Measurements from ENCODE around the gene CYP26B1.

Gene CYP26B1

DNA sequence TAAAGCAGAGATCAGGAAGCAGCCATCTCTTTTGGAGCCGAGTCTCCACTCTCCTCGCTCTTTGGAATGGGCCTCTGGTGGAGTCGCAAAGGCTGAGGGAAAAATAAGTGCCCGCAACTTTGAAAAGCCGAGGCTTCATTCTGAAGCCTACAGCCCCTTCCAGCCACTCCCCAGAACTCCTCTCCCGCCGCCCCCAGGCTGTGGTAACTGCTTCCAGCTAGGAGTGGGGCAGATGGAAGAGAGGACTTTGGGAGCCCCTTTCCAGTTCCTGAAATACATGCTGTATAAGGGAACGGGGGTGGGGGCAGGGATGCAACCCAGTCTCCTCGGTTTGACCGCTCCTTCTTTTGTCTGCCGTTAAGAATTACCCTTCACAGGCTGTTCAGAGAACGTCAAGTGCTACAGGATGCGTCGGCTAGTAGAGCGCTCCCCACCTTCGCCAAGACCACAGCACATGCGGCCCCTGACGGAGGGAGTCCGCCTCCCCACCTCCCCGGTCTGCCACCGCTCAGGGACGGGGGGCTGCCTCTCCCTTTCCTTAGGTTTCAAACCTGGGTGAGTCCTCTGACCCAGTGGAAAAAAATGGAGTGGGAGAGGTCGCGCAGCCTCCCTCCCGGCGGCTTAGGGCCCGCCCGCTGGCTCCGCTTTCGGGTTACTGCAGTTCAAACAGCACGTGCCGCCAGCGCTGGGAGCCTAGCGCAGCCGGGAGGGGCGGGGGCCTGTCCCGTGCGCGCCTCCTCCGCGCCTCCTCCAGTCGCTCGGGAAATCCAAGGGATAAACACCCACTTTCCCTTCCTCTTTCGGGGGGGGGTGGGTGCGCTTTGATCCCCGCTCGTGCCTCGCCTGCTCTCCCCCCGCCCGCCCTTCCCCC lies 4.9 kb downstream of the CYP26B1 start:
- H3K4me1 Mint-ChIP-seq (ENCODE audit: low read depth in 2 of 2): peaks cover 8 to 11% of the 10 kb centered on the region in 2 donors
- no peak overlapping the region for H3K4me3 Mint-ChIP-seq
- no peaks in the 10 kb centered on the region for H3K9me3 Mint-ChIP-seq
- ATAC-seq (replicated peaks) (no peak), DNase-seq (peak in 1 of 3 experiments; percentile 0)
- no peak overlapping the region for H3K27ac Mint-ChIP-seq
- H3K27me3 Mint-ChIP-seq: peaks cover 43 to 68% of the 10 kb centered on the region in 2 donors
- no peaks in the 10 kb centered on the region for H3K36me3 Mint-ChIP-seq (ENCODE audit: insufficient read depth)

DNA sequence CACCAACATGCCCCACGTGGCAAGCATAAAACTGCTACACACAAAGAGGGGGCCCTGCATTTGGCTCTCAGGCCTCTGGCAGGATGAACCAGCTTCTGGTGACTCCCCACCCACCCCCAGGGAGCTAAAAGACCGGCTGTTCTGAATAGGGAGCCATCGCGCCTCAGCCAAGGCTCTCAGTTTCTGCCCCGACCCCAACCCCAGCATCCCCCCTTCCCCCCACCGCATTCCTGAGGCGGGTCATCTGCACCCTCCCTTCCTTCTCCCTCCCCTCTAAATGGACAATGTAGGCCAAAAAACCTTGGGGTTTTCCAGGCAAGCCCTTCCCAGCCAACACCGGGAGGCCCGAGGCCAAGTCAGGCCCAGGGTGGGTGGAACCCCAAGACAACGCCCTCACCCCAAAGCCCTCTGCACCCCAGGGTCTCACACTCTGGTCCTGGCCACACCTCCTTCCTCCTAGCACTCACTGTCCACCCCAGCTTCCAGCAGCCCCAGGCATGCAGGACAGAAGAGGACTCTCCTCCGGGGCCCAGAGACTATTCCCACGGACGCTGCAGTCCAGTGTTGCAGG lies 5.7 kb downstream of the CYP26B1 start:
- no peak for DNase-seq
- Mint-ChIP-seq H3K27ac (no peak overlapping the region), H3K36me3 (ENCODE audit: insufficient read depth) (peaks cover 3% of the 10 kb centered on the region), H3K27me3 (peaks cover 39 to 68% of the 10 kb centered on the region in 2 donors), H3K4me3 (no peak overlapping the region), H3K4me1 (ENCODE audit: low read depth in 2 of 2) (peaks cover 12 to 14% of the 10 kb centered on the region in 2 donors), H3K9me3 (no peaks in the 10 kb centered on the region)
- ATAC-seq (replicated peaks): no peak

DNA sequence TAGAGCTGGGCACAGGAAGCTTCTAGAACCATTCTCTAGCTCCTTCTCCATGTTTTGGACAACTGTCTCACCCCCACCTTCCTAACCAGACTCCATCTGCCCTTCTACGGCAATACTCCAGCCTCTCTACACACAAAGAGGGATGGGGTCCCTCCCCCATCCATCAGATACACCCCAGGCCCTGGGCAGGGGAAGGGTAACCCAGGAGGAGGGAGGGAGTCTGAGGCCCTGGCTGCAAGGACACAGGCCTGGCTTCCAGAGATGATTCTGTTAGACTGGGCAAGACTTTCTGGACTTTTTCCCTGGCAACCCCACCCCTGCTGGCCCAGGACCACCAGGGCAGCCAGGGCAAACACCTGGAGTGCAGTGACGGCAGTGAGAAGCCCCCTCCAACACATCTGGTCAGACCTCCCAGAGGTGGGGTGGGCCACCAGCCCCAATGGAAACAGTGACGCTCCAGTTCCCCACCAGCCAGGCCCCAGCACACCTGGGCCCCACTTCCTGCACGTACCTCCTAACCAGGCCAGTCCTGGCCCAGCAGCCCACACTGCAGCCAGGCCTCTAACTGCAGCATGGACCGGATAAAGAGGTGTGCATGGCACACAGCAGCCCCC lies 6.5 kb downstream of the CYP26B1 start:
- DNase-seq: no peak
- H3K27me3 Mint-ChIP-seq: peaks cover 30 to 60% of the 10 kb centered on the region in 2 donors
- peaks cover 12% of the 10 kb centered on the region in 2 donors for H3K4me1 Mint-ChIP-seq (ENCODE audit: low read depth in 2 of 2)
- H3K27ac Mint-ChIP-seq: no peak overlapping the region
- peaks cover 3% of the 10 kb centered on the region for H3K36me3 Mint-ChIP-seq (ENCODE audit: insufficient read depth)
- ATAC-seq (replicated peaks): no peak
- H3K4me3 Mint-ChIP-seq: no peak overlapping the region
- H3K9me3 Mint-ChIP-seq: no peaks in the 10 kb centered on the region

DNA sequence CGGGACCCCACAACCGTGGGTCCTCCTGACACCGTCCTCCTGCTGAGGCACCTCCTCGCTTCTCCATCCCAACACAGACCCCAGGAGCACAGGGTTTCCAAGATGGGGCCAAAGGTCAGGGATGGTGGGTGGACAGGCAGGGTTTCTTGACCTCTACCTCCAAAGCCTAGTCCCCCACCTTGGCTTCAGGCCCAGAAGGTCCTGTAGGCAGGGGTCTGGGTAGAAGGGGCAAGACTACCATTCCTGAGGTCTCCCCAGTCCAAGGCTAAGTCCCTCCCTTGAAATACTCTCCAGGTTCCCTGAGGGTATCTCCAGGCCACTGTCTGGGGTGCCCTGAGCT lies 7.1 kb downstream of the CYP26B1 start:
- ATAC-seq (replicated peaks): no peak
- H3K27ac Mint-ChIP-seq: no peak overlapping the region
- no peak for DNase-seq
- H3K27me3 Mint-ChIP-seq: peaks cover 25 to 56% of the 10 kb centered on the region in 2 donors
- no peaks in the 10 kb centered on the region for H3K9me3 Mint-ChIP-seq
- no peak overlapping the region for H3K4me3 Mint-ChIP-seq
- H3K4me1 Mint-ChIP-seq (ENCODE audit: low read depth in 2 of 2): peaks cover 8 to 12% of the 10 kb centered on the region in 2 donors
- peaks cover 3% of the 10 kb centered on the region for H3K36me3 Mint-ChIP-seq (ENCODE audit: insufficient read depth)

GRCh38 chr2:72139874-72140620 lies 7.6 kb downstream of the CYP26B1 start:
- no peak for ATAC-seq (replicated peaks)
- Mint-ChIP-seq H3K4me1 (ENCODE audit: low read depth in 2 of 2) (peaks cover 4 to 9% of the 10 kb centered on the region in 2 donors), H3K9me3 (no peaks in the 10 kb centered on the region), H3K36me3 (ENCODE audit: insufficient read depth) (peaks cover 3% of the 10 kb centered on the region), H3K4me3 (no peak overlapping the region), H3K27ac (no peak overlapping the region), H3K27me3 (peaks cover 19 to 56% of the 10 kb centered on the region in 2 donors)
- no peak for DNase-seq

- Mint-ChIP-seq H3K36me3 (ENCODE audit: insufficient read depth) (peaks cover 3% of the 10 kb centered on the region), H3K27me3 (peaks cover 19 to 60% of the 10 kb centered on the region in 2 donors), H3K9me3 (no peaks in the 10 kb centered on the region), H3K4me1 (ENCODE audit: low read depth in 2 of 2) (peaks cover 4 to 9% of the 10 kb centered on the region in 2 donors), H3K4me3 (no peak overlapping the region), H3K27ac (no peak overlapping the region)
- DNase-seq (no peak), ATAC-seq (replicated peaks) (no peak)
Measured at GRCh38 chr2:72139471-72139873, 8.2 kb downstream of the CYP26B1 start.

DNA sequence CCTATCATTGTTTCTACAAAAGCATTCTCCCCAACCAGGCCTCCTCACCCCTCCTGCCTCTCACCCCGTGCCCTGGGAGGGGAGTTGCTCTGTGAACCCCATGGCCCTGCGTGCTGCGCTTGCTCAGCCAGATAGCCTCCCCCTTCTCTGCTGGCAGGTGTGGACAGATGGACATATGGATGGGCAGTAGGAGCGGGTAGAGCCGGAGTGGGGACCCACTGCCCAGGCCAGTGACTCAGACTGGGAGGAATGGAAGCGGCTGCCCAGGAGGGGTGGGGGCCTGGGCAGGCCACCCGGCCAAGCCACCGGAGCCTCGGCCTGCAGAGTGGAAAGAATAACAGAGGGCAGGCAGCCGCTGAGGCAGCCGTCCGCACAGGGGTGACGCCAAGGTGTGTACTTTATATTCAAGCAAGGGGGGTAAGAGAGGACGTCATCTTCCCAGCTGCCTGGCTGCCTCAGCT lies 8.7 kb downstream of the CYP26B1 start:
- Mint-ChIP-seq H3K4me1 (ENCODE audit: low read depth in 2 of 2) (peaks cover 4 to 7% of the 10 kb centered on the region in 2 donors), H3K4me3 (no peak overlapping the region), H3K27ac (no peak overlapping the region), H3K36me3 (ENCODE audit: insufficient read depth) (peaks cover 3% of the 10 kb centered on the region), H3K27me3 (peaks cover 17 to 56% of the 10 kb centered on the region in 2 donors), H3K9me3 (no peaks in the 10 kb centered on the region)
- ATAC-seq (replicated peaks) (no peak), DNase-seq (no peak)

DNA sequence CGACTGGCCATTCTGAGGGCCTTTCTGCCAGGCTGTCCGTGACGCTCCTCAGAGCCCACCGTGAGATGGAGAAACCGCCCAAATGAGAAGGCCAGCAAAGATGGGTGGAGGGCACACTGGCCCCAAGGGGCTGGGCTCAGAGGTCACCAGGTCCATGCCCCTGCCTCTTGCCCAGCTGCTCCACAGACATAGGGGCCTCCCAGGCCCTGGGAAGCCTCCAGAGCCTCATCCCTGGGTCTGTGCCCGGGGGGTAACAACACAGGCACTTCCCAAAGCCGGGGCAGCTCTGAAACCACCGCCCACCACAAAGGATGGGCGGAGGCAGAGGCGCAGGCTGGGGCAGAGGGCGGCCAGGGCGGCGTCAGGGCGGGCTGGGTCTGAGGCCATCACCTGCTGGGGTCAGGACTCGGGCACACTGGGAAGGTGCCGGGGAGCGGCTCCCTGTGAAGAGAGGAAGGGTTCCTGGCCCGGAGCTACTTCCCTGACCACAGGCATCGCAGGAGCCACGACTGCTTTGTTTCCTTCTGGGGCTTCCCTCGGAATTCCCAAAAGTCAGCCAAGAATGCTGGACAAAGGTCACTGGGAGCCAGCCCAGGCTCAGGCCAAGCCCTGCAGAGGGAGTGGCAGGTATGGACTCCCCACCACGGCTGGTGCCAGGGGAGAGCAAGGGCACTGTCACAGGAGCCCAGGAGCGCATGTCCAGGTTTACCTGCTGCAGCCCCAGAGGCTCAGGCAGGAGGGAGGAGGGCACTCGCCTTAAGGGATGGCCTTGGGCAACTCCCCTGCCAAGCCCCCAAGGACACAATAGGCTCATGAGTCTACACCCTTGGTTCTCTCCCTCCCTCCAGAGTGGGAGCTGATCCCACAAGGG lies 9.4 kb downstream of the CYP26B1 start:
- H3K36me3 Mint-ChIP-seq (ENCODE audit: insufficient read depth): peaks cover 3% of the 10 kb centered on the region
- H3K27me3 Mint-ChIP-seq: peaks cover 9 to 55% of the 10 kb centered on the region in 2 donors
- no peaks in the 10 kb centered on the region for H3K9me3 Mint-ChIP-seq
- peaks cover 4 to 6% of the 10 kb centered on the region in 2 donors for H3K4me1 Mint-ChIP-seq (ENCODE audit: low read depth in 2 of 2)
- H3K27ac Mint-ChIP-seq: no peak overlapping the region
- no peak overlapping the region for H3K4me3 Mint-ChIP-seq
- no peak for ATAC-seq (replicated peaks)
- DNase-seq: no peak

DNA sequence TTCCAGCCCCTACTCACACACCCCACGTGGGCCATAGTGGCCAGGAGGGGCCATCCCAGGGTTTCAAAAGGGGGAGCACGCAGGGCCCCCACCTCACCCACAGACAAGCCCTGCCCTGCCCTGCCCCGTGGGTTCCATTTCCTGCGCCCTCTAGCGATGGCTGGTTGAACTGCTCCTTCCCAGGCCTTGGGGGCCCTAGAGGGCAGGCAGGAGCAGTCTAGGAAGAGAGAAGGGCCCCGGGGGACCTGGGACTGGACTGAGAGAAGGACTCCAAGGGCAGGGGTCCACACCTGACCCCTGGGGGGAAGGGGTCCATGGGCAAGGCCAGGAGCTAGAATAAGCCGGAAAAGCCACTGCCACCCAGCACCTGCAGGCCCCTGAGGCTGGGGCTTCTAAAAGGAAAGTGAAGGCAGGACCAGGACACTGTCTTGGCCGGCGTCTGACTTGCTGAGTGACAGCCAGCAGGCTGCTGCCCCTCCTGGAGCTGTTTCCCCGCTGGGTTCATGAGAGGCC lies 10.1 kb downstream of the CYP26B1 start:
- peaks cover 4 to 6% of the 10 kb centered on the region in 2 donors for H3K4me1 Mint-ChIP-seq (ENCODE audit: low read depth in 2 of 2)
- DNase-seq: peak; percentile 40 to 60 (median 46)
- peak; percentile 68 for ATAC-seq (replicated peaks)

GRCh38 chr2:72136933-72137497 lies 10.6 kb downstream of the CYP26B1 start:
- Mint-ChIP-seq H3K9me3 (no peaks in the 10 kb centered on the region), H3K27me3 (peaks cover 4 to 56% of the 10 kb centered on the region in 2 donors), H3K4me1 (ENCODE audit: low read depth in 2 of 2) (peaks cover 4 to 6% of the 10 kb centered on the region in 2 donors), H3K36me3 (ENCODE audit: insufficient read depth) (peaks cover 3% of the 10 kb centered on the region), H3K27ac (no peak overlapping the region), H3K4me3 (no peak overlapping the region)
- DNase-seq: no peak
- ATAC-seq (replicated peaks): no peak

More for the DNA sequence above, 10.1 kb downstream of the CYP26B1 start:
- no peaks in the 10 kb centered on the region for H3K9me3 Mint-ChIP-seq
- H3K27me3 Mint-ChIP-seq: peaks cover 10 to 56% of the 10 kb centered on the region in 2 donors
- no peak overlapping the region for H3K4me3 Mint-ChIP-seq
- H3K27ac Mint-ChIP-seq: no peak overlapping the region
- peaks cover 3% of the 10 kb centered on the region for H3K36me3 Mint-ChIP-seq (ENCODE audit: insufficient read depth)

- Mint-ChIP-seq H3K4me1 (ENCODE audit: low read depth in 2 of 2) (peaks cover 4 to 6% of the 10 kb centered on the region in 2 donors), H3K36me3 (ENCODE audit: insufficient read depth) (peaks cover 3% of the 10 kb centered on the region), H3K27me3 (peaks cover 4 to 55% of the 10 kb centered on the region in 2 donors), H3K27ac (no peak overlapping the region), H3K4me3 (no peak overlapping the region), H3K9me3 (no peaks in the 10 kb centered on the region)
- ATAC-seq (replicated peaks) (no peak), DNase-seq (no peak)
Measured at GRCh38 chr2:72136331-72136730, 11.3 kb downstream of the CYP26B1 start.

- H3K9me3 Mint-ChIP-seq: no peaks in the 10 kb centered on the region
- H3K4me3 Mint-ChIP-seq: no peak overlapping the region
- H3K27ac Mint-ChIP-seq: no peak overlapping the region
- no peak for ATAC-seq (replicated peaks)
- H3K4me1 Mint-ChIP-seq (ENCODE audit: low read depth in 2 of 2): peaks cover 4 to 6% of the 10 kb centered on the region in 2 donors
- peaks cover 3% of the 10 kb centered on the region for H3K36me3 Mint-ChIP-seq (ENCODE audit: insufficient read depth)
- H3K27me3 Mint-ChIP-seq: peaks cover 4 to 55% of the 10 kb centered on the region in 2 donors
- no peak for DNase-seq
Measured at GRCh38 chr2:72135921-72136320, 11.7 kb downstream of the CYP26B1 start.
